GM21528 (cell line): ENCODE results near the gene SYNGR3.

Experiments
- ATAC-seq: cut with Tn5 transposase; IDR thresholded peaks from one replicate; pipeline ENCODE4 v1.9.1; 2021; ENCODE audit warnings: mild to moderate bottlenecking, moderate library complexity; ENCODE audit not compliant: unreplicated experiment, low FRiP score

The SYNGR3 gene

DNA sequence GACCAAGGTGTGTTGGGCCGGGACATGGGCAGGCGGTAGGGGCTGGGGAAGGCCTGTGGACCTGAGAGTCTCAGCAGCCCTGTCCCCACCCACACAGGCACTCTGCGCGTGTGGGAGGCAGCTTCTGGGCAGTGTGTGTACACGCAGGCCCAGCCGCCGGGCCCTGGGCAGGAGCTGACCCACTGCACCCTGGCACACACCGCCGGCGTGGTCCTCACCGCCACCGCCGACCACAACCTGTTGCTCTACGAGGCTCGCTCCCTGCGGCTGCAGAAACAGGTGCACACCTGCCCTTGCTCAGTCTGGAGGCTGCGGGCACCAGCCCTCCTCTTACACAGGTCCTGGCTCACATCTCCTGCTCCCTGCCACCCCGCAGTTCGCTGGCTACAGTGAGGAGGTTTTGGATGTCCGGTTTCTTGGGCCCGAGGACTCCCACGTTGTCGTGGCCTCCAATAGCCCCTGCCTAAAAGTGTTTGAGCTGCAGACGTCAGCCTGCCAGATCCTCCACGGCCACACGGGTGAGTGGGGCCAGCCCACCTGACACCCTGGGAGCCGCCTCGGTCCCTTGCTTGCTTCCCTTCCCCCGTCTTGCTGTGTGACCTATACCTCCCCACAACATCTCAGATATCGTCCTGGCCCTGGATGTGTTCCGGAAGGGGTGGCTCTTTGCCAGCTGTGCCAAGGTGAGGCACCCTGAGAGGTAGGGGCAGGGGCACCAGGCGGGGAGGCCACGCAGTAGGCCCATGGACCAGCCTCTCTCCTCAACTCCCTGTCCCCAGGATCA, 14.1 kb upstream of the SYNGR3 start:
- ATAC-seq, result no peak

GRCh38 chr16:1976216-1976520, 13.6 kb upstream of the SYNGR3 start:
- ATAC-seq, result no peak

GRCh38 chr16:1976951-1977874, 12.6 kb upstream of the SYNGR3 start:
- ATAC-seq, result no peak

- no peak for ATAC-seq
Observed at GRCh38 chr16:1977875-1978268, 11.9 kb upstream of the SYNGR3 start.

GRCh38 chr16:1978476-1979120, 11.2 kb upstream of the SYNGR3 start:
- no peak for ATAC-seq

DNA sequence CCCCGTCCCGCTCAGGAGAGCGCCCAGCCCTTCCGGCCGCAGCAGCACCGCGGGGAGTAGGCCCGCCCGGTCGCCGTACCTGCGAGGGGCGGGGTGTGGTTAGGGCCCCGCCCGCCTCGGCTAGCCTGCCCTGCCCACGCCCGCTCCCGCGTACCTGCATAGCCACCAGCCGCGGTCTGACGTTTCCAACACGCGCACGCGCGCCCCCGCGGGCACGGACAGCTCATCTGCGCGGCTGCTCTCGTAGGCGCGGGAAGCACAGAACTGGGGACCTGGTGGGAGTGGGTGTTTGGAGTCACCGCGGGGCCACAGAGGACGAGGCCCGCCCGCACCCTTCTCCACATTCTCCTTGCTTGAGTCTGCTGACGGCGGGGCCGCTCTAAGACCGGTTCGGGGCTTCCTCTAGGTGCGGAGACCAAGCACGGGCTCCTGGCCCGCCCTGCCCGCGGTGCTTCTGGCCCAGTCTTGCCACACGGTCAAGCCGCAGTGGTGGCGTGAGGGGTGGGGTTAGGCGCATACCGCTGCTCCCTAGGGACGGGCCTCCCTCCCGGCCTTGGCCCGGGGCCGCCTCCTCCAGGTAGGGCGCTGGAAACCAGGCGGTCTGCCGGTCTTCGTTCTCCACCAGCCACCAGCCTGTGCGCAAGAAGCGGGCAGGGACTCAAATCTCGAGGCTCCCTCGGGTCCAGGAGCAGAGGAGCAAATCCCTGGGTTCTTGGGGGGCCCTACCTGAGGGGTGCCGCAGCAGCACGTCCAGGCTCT, 10.3 kb upstream of the SYNGR3 start:
- no peak for ATAC-seq

DNA sequence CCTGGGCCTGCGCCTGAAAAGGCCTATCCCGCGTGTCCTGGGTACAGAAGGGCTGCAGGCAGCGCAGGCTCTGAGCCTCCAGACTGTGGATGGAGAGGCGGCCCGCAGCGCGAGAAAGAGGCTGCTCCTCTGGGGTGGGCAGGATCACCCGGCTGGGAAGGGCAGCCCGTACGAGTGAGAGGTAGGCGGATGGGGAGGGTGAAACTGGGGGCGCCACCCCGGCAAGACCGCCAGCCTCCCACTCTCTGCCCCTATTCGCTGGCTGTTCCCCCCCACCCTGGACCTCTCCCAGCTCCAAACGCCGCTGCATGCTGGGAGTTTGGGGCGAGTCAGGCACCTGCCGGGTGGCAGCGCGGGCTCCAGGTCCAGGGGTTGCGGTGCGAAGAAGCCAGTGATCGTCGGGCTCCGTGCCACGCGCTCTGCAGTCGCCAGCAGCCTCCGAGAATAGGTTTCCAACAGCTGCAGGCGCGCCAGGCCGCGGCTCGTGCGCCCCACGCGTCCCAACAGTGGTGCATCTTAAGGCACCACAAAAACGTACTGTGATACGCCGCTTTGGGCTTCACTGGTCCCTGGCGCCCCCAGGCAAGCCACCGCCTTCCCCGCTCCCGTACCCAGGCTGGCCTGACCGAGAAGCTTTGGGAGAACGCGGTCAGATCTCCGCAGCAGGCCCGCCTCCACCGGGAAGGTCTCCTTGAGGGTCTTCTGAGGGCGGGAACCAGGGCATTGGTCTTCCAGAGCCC, 9.6 kb upstream of the SYNGR3 start:
- no peak for ATAC-seq

GRCh38 chr16:1980770-1981087, 9.0 kb upstream of the SYNGR3 start:
- no peak for ATAC-seq

DNA sequence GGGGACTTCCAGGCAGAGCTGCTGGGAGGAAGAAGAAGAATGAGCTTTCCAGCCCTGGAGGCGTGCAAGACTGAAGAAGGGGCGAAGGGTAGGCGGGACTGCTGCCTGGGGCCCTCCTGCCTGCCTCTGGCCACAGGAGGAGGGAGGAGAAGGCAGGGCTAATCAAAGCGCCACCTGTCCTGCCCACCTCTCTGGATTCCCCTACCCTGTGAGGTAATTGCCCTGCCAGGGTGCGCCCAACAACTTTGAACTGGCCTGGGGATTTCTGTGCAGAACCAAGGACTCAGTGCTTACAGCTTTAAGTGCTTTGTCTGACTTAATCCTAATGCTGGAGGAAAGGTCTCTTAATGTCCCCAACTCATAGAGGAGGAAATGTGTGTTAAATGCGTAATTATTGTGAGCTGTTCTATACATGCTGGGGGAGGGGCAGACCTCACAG, 8.4 kb upstream of the SYNGR3 start, which contains the start of gene NOXO1:
Gene NOXO1 (minus strand): TSS at position 72 of the 439 bp plus-strand sequence. CDS start 290 bp downstream, outside the sequence.
- no peak for ATAC-seq

- no peak for ATAC-seq
Observed at GRCh38 chr16:1982013-1982433, 7.7 kb upstream of the SYNGR3 start.

GRCh38 chr16:1982991-1983543, 6.7 kb upstream of the SYNGR3 start:
- peak; percentile 33 for ATAC-seq

DNA sequence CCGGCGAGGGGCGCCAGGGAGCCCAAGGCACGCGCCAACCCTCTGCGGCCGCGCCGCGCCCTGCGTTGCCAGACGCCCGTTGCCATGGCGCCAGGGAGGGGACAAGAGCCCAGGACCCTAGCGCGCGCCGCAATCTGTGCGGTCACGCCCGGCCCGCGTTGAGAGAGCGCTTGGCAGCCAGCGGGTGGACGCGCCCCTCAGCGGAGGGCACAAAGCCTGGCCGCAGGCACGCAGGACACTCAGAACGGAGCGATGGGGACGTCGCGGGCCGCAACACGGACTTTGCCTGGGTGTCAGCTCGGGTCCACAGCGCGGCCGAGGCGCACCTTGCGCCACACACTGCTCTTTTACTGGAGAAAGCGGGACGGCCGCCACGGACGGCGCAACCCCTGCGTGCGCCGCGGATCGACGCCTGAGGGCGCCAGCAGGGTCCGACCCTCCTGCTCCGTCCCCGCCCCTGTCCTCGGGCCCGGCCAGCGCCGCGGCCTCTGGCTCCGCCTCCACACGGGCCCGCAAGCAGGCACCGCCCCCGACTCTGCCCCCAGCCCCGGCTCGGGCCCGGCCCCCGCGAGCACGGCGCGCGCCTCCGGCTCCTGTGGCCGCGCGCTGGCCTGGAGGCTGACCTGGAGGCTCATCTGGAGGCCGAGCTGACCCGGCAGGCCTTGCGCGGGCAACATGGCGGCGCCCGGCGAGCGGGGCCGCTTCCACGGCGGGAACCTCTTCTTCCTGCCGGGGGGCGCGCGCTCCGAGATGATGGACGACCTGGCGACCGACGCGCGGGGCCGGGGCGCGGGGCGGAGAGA, 6.0 kb upstream of the SYNGR3 start, which contains the start of gene GFER:
Gene GFER (plus strand): TSS at position 650 of the 803 bp plus-strand sequence. CDS start 26 bp downstream, at position 676.
- ATAC-seq, result peak; percentile 65

DNA sequence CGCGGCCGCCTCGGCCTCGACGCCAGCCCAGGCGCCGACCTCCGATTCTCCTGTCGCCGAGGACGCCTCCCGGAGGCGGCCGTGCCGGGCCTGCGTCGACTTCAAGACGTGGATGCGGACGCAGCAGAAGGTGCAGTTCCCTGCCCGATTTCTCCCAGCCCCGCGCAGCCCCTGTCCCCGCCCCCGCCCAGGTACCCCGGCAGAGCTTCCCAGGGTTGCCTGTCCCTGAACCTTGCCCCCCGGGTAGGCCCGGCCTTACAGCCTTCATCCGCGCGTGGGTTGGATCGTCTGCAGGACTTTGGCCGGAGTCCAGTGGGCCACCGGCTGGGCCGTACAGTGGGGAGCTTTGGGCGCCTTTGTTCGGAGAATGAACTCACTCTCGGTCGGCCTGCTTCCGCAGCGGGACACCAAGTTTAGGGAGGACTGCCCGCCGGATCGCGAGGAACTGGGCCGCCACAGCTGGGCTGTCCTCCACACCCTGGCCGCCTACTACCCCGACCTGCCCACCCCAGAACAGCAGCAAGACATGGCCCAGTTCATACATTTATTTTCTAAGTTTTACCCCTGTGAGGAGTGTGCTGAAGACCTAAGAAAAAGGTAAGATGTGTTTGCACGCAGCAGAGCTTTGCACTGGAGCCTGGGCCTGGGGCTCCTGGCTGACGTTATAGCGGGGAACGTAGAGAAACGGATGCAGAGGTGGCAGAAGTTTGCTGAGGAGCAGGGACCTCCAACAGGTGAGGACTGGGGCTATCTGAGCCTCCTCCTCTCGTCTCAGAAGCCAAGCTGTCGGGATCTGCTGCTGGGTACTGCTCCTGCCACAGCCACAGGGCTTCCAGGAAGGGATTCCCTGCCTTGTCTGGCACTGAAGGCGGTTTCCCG, 5.2 kb upstream of the SYNGR3 start:
- no peak for ATAC-seq

DNA sequence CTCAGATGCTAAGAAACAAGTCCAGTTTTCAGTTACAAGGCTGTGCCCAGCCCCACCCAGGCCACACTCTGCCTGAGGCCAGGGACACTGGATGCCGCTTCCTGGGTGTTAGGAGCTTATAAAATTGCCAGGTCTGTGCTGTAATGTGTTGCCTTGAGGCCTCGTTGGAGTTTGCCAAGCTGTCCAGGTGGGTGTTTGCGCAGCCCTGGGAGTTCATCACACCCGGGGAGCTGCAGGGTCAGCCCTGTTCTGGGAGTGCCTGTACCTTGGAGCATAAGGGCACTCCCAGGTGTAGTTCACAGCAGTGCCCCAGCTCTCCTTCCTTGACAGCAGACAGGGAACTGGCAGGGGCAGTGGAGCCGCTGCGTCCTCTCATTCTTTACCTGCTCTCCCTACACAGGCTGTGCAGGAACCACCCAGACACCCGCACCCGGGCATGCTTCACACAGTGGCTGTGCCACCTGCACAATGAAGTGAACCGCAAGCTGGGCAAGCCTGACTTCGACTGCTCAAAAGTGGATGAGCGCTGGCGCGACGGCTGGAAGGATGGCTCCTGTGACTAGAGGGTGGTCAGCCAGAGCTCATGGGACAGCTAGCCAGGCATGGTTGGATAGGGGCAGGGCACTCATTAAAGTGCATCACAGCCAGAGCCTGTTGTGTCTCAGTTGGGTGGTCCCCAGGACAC, 4.2 kb upstream of the SYNGR3 start:
- no peak for ATAC-seq

DNA sequence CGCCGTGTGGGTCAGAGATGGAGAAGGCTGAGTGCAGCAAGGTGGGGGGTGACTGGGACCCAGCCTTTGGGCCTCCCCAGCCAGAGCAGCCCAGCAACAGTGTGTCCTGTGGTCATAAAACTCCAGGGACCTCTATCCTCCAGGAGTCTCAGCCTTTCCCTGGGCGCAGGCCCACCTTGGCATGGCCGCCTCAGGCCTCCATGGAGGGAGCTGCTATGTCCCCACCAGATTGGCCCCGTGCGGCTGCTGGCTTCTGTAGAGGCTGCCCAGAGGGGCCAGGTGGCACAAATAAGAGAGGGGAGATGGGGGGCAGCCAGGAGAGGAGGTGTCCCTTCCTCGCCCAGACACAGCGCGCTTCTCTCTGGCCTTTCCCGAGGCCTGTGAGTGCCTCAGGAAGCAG, 2.6 kb upstream of the SYNGR3 start:
- no peak for ATAC-seq

- ATAC-seq, result no peak
Observed at GRCh38 chr16:1990101-1990350, 256 bp downstream of the SYNGR3 start.

DNA sequence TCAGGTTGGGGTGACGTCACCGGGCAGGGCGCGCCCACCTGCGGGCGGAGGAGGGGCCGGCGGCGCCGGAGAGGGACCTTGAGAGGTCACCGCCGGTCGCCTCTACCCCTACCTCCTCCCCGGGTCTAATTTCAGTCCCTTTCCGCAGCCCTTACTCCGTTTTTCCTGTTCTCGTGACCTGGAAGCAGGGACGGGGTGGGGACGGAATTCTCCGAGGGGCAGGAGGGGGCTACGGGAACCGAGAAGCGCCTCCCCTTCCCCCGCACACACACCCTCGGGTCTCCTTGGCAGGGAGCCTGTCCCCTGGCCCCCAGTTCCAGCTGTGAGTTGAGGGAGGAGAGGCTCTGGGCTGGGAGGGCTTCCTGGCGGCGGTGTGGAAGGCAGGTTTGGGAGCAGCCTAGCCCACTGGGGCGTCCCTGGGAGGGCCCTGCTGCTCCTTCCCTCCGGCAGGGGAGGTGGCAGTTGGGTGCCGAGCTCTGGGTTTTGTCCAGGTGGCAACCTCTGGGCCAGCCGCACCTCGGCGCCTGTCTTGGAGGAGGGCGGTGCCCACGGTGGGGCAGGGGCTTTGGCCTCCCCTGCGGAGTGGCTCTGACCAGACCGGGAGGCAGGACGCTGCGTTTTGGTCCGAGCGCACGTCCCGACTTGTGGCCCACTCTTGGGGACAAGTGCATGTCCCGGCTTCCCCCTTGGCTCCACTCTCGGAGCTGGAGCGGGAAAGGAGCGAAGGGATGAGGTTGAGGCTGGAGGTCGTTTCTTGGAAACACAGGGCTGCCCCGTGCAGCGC, 773 bp downstream of the SYNGR3 start:
- ATAC-seq, result no peak
